ENCODE results near the gene BRAT1.

BRAT1 gene

GRCh38 chr7:2509298-2509906 is 45.9 kb downstream of the BRAT1 start:
- DNase-seq: no peak

- no peak for DNase-seq
Measured at GRCh38 chr7:2508327-2509215, 46.8 kb downstream of the BRAT1 start.

- no peak for DNase-seq
Measured at GRCh38 chr7:2507917-2508306, 47.4 kb downstream of the BRAT1 start.

- no peak for DNase-seq
Measured at GRCh38 chr7:2507208-2507916, 48.0 kb downstream of the BRAT1 start.

- DNase-seq: no peak
Measured at GRCh38 chr7:2505401-2505800, 49.9 kb downstream of the BRAT1 start.

- DNase-seq: no peak
Measured at GRCh38 chr7:2504889-2505375, 50.4 kb downstream of the BRAT1 start.

GRCh38 chr7:2504128-2504888 is 51.0 kb downstream of the BRAT1 start:
- no peak for DNase-seq

GRCh38 chr7:2503056-2503941 is 52.0 kb downstream of the BRAT1 start:
- DNase-seq: no peak

- DNase-seq: no peak
Measured at GRCh38 chr7:2502647-2502966, 52.7 kb downstream of the BRAT1 start.

- DNase-seq: no peak
Measured at GRCh38 chr7:2501947-2502646, 53.2 kb downstream of the BRAT1 start.

- no peak for DNase-seq
Measured at GRCh38 chr7:2500701-2501100, 54.6 kb downstream of the BRAT1 start.

GRCh38 chr7:2499719-2500430 is 55.4 kb downstream of the BRAT1 start:
- no peak for DNase-seq

GRCh38 chr7:2499181-2499580 is 56.1 kb downstream of the BRAT1 start:
- DNase-seq: no peak

- DNase-seq: no peak
Measured at GRCh38 chr7:2498708-2499107, 56.6 kb downstream of the BRAT1 start.

- DNase-seq: no peak
Measured at GRCh38 chr7:2497500-2498336, 57.6 kb downstream of the BRAT1 start.

GRCh38 chr7:2497065-2497464 is 58.3 kb downstream of the BRAT1 start:
- DNase-seq: no peak

GRCh38 chr7:2496375-2496774 is 58.9 kb downstream of the BRAT1 start:
- DNase-seq: no peak

GRCh38 chr7:2495418-2496299 is 59.7 kb downstream of the BRAT1 start:
- no peak for DNase-seq
